ENCODE data around the gene KRTAP3-2.

The KRTAP3-2 gene

DNA sequence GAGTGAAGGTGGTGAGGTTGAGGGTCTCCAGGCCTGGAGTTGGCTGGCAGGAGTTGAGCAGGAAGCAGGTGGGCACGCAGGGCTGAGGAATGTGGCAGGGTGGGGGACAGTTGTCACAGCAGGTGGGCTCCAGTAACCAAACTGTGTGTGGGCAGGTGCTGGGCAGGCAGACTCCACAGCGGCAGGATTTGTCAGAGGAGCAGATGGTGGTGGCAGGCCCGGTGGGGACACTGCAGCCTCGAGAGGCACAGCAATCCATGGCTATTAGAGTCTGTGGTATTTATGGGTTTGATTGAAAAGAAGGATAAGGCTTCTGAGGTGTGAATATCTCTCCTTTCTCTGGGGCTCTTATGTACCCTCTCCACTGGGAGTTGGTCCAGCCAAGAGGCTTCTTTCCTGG, 5.9 kb downstream of the KRTAP3-2 start, which contains the start of gene KRTAP3-3:
KRTAP3-3 (minus strand) TSS at position 326 of the 400 bp plus-strand sequence; CDS start at position 259, 67 bp downstream.
- no peak within 1 kb of the TSS for H3K4me3 ChIP-seq (IDR thresholded peaks at IDR 0.05; ENCODE audit: insufficient read depth, low read depth, low read length)
- H2AFZ ChIP-seq (ENCODE audit: low read depth) = no peak within 1 kb of the TSS
- H3K27ac ChIP-seq = no peak within 1 kb of the TSS
- H3K36me3 ChIP-seq (ENCODE audit: insufficient read depth) = no peaks in the 10 kb centered on the region
- H4K20me1 ChIP-seq (ENCODE audit: insufficient read depth) = no peaks in the 10 kb centered on the region
- H3K4me1 ChIP-seq (ENCODE audit: low read depth, poor library complexity, severe bottlenecking) = no peaks in the 10 kb centered on the region
- H3K79me2 ChIP-seq (ENCODE audit: insufficient read depth, low read depth) = no peaks in the 10 kb centered on the region
- H3K27me3 ChIP-seq (ENCODE audit: insufficient read depth, low read depth) = no peaks in the 10 kb centered on the region
- TF ChIP-seq, protein P1, sequence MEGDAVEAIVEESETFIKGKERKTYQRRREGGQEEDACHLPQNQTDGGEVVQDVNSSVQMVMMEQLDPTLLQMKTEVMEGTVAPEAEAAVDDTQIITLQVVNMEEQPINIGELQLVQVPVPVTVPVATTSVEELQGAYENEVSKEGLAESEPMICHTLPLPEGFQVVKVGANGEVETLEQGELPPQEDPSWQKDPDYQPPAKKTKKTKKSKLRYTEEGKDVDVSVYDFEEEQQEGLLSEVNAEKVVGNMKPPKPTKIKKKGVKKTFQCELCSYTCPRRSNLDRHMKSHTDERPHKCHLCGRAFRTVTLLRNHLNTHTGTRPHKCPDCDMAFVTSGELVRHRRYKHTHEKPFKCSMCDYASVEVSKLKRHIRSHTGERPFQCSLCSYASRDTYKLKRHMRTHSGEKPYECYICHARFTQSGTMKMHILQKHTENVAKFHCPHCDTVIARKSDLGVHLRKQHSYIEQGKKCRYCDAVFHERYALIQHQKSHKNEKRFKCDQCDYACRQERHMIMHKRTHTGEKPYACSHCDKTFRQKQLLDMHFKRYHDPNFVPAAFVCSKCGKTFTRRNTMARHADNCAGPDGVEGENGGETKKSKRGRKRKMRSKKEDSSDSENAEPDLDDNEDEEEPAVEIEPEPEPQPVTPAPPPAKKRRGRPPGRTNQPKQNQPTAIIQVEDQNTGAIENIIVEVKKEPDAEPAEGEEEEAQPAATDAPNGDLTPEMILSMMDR (conservative IDR thresholded peaks at IDR 0.05; ENCODE audit: low read depth, low read length) = no peak
- no peak within 1 kb of the TSS for H3K4me2 ChIP-seq
- no peak within 1 kb of the TSS for H3K9ac ChIP-seq

DNA sequence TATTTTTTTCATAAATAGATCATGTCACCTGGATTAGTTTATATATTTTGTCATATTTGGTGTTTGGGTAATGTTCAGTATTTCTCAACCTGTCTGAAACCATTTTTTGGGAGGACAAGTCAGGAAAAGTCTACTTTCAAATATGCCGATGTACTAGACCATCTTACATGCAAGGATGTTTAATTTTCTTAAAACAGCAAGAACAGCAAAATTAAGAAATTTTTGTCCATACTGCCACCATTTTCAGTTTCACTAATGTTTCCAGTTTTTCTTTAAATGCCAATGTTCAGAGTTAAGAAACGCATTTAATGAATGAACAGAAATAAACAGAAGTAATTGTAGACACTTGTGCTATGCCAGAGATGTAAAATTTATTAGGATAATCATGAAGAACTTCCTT, 6.6 kb downstream of the KRTAP3-2 start:
- no peak overlapping the region for H3K4me2 ChIP-seq
- no peaks in the 10 kb centered on the region for H3K4me1 ChIP-seq (ENCODE audit: low read depth, poor library complexity, severe bottlenecking)
- H2AFZ ChIP-seq (ENCODE audit: low read depth) = no peak overlapping the region
- H3K9ac ChIP-seq = no peak overlapping the region
- H3K4me3 ChIP-seq (IDR thresholded peaks at IDR 0.05; ENCODE audit: insufficient read depth, low read depth, low read length) = no peak overlapping the region
- TF ChIP-seq, protein P1 (conservative IDR thresholded peaks at IDR 0.05; ENCODE audit: low read depth, low read length) = no peak
- no peaks in the 10 kb centered on the region for H4K20me1 ChIP-seq (ENCODE audit: insufficient read depth)
- no peaks in the 10 kb centered on the region for H3K36me3 ChIP-seq (ENCODE audit: insufficient read depth)
- no peaks in the 10 kb centered on the region for H3K27me3 ChIP-seq (ENCODE audit: insufficient read depth, low read depth)
- H3K79me2 ChIP-seq (ENCODE audit: insufficient read depth, low read depth) = no peaks in the 10 kb centered on the region
- no peak overlapping the region for H3K27ac ChIP-seq

GRCh38 chr17:40992666-40993065, 7.0 kb downstream of the KRTAP3-2 start:
- H4K20me1 ChIP-seq (ENCODE audit: insufficient read depth) = no peaks in the 10 kb centered on the region

DNA sequence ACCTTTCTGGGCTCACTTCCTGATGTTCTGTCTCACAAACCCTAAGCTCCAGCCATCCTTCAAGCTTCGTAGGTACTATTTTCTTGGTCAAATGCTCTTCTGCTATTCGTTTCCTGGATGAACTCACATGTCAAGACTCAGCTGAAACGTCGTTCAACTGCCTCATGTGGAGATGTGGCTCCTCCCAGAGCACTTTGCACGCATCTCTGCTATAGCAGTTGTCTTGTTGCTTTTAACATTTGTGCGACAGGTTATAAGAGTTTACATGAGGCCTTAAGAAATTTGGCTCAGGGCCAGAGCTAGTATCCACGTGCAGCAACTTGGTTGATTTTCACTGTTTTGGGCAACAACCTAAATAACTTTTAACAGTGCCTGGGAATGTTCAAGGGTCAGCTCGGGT, 12.8 kb downstream of the KRTAP3-2 start:
- no peaks in the 10 kb centered on the region for H3K36me3 ChIP-seq (ENCODE audit: insufficient read depth)
- H3K4me3 ChIP-seq (IDR thresholded peaks at IDR 0.05; ENCODE audit: insufficient read depth, low read depth, low read length) = no peak overlapping the region
- H3K27me3 ChIP-seq (ENCODE audit: insufficient read depth, low read depth) = no peaks in the 10 kb centered on the region
- no peaks in the 10 kb centered on the region for H4K20me1 ChIP-seq (ENCODE audit: insufficient read depth)
- TF ChIP-seq, protein P1 (conservative IDR thresholded peaks at IDR 0.05; ENCODE audit: low read depth, low read length) = no peak
- no peaks in the 10 kb centered on the region for H3K79me2 ChIP-seq (ENCODE audit: insufficient read depth, low read depth)
- no peak overlapping the region for H3K9ac ChIP-seq
- H2AFZ ChIP-seq (ENCODE audit: low read depth) = no peak overlapping the region
- no peak overlapping the region for H3K4me2 ChIP-seq
- no peak overlapping the region for H3K27ac ChIP-seq
- H3K4me1 ChIP-seq (ENCODE audit: low read depth, poor library complexity, severe bottlenecking) = no peaks in the 10 kb centered on the region

More at GRCh38 chr17:40992666-40993065, 7.0 kb downstream of the KRTAP3-2 start:
- H2AFZ ChIP-seq (ENCODE audit: low read depth) = no peak overlapping the region
- no peak overlapping the region for H3K9ac ChIP-seq
- H3K36me3 ChIP-seq (ENCODE audit: insufficient read depth) = no peaks in the 10 kb centered on the region
- no peak overlapping the region for H3K4me2 ChIP-seq
- H3K79me2 ChIP-seq (ENCODE audit: insufficient read depth, low read depth) = no peaks in the 10 kb centered on the region
- H3K4me1 ChIP-seq (ENCODE audit: low read depth, poor library complexity, severe bottlenecking) = no peaks in the 10 kb centered on the region
- TF ChIP-seq, protein P1 (conservative IDR thresholded peaks at IDR 0.05; ENCODE audit: low read depth, low read length) = no peak
- no peaks in the 10 kb centered on the region for H3K27me3 ChIP-seq (ENCODE audit: insufficient read depth, low read depth)
- no peak overlapping the region for H3K4me3 ChIP-seq (IDR thresholded peaks at IDR 0.05; ENCODE audit: insufficient read depth, low read depth, low read length)
- no peak overlapping the region for H3K27ac ChIP-seq

All from KMS-11 (cell line).